Fibroblast of peridontal ligament (primary cell): ENCODE data around the gene SLC1A7.
A peak's percentile ranks its signal among the peaks of the same experiment; 100 is the strongest.
"Not testable (repeated sequence)": the region's sequence is repeated elsewhere in the genome, so short reads cannot be mapped to it uniquely, and the experiment has no call there.

Source experiments
- DNase-seq: peaks from one replicate; pipeline ENCODE4 v3.0.0-alpha.2; 2010; ENCODE audit errors: extremely low read depth

The SLC1A7 gene

DNA sequence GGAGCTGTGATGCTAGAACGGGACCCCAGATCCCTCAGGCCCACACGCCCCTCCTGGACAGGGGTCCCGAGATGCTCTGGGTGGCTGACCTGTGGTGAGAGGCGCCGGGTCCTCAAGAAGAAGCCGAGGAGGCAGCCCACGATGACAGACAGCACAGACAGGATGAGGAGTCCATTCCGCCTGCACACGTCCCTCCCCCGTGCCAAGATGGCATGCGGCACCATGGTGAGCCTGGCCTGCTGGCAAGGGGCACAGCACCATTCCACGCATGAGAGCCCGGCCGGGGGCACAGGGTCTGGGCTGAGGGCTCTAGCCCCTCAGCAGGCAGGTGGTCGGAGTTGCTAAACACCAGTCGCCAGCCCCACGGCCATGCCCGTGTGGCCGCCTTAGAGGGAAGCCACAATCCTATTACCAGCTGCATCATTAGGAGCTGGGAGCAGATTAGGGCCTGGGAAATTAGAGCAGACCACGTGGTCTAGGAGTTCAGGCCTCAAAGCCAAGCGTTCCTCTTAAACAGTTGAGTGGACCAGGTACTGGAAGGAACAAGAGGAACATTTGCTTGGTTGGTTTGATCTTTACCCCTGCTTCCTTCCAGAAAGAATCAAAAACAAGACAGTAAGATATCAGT is at the start of gene SLC1A7:
SLC1A7 (minus strand) TSS at position 413 of the 628 bp plus-strand sequence; CDS start at position 224, 189 bp downstream.
- DNase-seq = no peak

DNA sequence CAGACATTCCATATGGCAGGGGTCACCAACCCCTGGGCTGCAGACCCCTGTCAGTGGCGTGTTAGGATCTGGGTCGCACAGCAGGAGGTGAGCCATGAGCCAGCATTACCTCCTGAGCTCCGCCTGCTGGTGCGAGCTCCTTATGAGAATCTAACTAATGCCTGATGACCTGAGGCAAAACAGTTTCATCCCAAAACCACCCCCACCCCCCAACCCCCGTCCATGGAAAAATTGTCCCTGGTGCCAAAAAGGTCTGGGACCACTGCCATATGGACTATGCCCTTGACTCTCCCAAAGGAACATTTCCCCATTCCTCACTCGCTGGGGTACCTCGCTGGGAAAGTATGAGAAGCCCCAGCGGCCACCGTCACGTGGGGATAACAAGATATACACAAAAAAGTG is 47.8 kb upstream of the SLC1A7 start:
- no peak for DNase-seq

DNA sequence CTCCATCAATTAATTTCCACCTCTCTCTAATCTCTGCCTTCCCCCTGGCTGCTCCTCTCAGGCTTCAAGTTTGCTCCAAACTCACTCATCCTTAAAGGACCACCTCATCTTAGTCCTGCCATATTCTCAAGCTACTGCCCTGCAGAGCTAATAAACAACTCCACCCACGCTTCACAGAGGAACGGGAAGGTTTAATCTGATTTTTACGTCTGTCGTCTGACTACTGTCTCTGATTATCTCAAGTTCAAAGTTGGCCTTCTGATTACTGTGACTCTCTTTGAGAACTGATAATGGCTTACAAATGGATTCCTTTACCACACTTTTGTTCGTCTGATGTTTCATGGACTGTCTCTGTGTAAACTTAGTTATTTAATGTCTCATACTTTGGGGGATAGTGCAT is 46.6 kb upstream of the SLC1A7 start:
- DNase-seq = no peak

DNA sequence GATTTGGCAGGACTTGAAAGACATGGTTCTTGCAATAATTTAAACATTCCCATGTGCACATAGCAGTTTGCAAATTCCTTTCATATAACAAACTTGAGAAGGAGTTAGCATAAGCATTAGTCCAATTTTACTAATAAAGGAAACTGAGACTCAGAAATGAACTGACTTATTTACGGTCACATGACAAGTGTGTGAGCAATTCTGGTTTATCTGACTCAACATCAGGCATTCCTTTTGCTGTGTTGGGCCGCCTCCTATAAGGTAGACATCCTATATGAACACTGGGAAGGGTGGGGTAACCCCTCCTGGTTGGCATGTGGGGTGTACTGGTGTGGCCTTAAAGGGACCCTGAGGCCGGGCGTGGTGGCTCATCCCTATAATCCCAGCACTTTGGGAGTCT is 45.7 kb upstream of the SLC1A7 start:
- DNase-seq = no peak

DNA sequence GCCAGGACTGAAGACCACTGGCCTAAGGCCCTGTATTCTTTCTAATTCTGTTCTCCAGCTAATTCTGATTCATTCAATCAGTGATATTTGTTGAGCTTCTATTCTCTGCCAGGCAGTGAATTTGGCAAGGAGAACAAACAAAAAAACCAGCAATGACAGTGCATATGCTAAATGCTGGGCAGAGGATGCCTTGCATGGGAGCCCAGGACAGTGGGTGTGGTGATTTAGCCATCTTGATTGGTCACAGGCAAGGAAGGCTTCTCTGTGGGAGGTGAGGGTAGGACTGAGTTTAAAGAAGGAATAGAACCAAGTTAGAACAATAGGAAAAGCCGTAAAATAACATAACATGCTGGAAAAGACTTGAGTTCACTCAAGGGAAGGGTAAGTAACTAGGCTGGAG is 45.0 kb upstream of the SLC1A7 start:
- DNase-seq = no peak

DNA sequence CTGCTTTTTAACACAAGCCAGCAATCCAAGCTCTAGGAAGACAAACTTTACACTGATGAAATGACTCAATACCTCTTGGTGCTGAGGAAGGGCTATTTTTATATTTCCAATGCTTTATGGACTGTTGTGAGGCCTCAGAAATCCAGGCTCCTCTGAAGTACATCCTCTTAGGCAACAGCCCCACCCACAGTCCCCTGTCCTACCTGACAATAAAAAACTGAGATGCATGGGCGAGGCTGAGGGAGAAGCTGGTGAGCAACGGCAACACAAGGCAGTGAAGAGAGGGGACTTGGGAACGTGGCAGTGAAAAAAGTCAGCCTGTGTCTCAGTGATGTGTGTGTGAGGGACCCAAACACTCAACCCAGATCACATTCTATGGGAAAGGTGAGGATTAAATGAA is 44.1 kb upstream of the SLC1A7 start:
- no peak for DNase-seq

DNA sequence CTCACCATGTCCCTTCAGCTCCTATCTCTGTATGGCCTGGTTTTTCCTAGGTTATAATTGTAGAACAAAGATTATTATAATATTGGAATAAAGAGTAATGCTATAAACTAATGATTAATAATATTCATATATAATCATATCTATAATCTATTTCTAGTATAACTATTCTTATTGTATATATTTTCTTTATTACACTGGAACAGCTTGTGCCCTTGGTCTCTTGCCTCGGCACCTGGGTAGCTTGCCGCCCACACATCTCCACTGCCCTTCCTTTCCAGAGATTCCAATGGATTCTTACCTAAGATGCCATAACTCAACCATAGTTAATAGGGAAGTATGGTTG is 43.5 kb upstream of the SLC1A7 start:
- not testable (repeated sequence) for DNase-seq

DNA sequence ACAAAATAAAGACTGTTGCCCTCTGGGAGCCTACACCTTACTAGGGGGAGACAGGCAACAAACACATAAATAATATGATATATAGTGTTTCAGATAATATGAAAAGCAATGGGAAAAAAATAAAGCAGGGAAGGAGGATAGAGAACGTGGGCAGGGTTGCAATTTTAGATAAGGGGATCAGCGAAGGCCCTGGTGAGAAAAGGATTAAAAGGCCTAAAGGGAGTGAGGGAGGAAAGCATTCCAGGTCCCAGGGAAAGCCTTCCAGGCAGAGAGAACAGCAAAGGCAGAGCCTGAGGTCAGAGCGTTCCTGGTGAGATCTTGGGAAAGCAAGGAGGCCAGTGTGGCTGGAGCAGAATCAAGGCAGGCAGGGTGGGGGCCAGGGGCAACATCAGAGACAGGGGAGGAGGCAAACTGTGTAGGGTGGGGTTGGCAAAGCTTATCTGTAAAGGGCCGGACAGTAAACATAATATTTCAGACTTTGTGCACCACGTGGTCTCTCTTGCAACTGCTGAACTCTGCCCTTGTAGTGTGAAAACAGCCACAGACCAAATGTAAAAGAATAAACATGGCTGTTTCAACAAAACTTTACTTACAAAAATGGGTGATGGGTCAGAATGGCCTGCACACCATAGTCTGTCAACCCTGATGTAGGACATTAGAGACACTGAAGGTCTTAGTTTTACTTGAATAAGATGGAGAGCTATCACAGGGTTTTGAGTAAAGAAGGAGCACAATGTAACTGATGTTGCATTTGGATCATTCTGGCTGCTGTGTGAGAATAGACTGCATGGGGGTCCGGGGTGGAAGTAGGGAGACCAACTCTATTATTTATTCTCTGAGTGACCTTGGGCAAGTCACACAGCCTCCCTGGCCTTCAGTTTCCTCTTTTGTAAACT is 40.9 kb upstream of the SLC1A7 start:
- no peak for DNase-seq

DNA sequence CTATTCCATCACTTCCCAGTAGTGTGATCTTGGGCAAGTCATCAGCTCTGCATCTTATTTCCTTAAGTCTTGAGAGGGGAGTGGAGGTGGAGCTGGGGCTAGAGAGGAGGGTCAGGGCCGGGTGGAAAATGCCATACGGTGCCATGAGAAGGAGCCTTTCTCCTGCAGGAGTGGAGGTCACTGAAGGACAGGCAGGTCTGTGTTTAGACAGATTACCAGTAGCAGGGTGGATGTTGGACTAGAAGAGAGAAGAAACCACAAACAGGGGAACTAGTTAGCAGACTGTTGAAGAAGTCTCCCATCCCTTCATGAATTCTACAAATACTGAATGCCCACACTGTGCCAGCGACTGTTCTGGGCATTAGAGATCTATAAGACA is 40.3 kb upstream of the SLC1A7 start:
- no peak for DNase-seq

DNA sequence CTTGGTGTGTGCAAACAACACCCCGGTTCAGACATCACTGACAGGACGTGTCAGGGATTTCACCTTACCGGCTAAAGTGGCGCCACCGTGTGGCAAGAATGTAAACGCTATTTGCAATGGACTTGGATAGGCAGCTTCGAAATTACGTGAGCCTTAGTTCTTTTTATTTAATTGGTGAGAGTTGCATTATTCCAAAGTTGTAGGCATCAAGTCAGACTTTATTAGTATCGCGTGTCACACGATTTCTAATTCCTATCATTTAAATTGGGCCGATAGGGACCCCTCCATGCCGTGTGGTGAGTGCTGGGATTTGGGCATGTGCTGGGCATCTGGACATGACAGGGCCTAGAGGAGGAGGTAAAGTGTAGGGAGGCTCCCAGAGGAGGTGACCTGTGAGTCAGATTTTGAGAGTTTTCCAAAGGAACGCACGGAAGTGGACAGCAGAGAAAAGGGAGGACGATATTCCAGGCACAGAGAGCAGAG is 39.7 kb upstream of the SLC1A7 start:
- DNase-seq = peak; percentile 76

DNA sequence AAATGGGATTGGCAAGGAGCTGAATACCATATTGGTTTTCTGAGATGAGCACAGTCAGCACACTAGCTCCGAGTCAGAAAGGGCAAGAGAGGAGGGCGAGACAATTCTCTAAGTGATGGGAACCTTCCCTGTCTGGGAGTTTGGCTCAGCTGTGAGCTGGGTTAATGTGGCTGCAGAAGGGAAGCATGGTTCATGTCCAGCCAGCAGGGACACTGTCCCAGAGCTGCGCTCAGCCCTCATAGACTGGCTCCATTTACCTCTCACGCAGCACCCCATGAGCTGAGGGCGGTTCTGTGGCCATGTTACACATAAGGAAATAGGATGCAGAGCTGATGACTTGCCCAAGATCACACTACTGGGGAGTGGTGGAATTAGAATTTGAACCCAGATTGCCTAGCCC is 38.5 kb upstream of the SLC1A7 start:
- no peak for DNase-seq

DNA sequence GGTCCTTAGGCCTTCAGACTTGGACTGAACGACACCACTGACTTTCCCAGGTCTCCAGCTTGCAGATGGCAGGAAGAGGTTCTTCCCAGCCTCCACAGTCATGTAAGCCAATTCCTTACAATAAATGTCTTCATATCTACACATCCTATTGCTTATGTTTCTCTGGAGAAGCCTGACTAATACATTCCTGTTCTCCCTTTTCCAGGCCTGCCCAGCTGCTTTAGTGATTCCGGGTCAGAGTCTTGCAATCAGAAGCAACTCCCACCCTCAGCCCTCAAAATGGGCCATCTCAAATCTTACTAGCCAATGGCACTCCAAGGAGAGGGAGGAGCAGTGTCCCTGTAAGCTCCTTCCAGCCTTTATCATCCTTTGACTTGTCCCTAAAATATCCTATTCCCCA is 37.8 kb upstream of the SLC1A7 start:
- peak; percentile 68 for DNase-seq

DNA sequence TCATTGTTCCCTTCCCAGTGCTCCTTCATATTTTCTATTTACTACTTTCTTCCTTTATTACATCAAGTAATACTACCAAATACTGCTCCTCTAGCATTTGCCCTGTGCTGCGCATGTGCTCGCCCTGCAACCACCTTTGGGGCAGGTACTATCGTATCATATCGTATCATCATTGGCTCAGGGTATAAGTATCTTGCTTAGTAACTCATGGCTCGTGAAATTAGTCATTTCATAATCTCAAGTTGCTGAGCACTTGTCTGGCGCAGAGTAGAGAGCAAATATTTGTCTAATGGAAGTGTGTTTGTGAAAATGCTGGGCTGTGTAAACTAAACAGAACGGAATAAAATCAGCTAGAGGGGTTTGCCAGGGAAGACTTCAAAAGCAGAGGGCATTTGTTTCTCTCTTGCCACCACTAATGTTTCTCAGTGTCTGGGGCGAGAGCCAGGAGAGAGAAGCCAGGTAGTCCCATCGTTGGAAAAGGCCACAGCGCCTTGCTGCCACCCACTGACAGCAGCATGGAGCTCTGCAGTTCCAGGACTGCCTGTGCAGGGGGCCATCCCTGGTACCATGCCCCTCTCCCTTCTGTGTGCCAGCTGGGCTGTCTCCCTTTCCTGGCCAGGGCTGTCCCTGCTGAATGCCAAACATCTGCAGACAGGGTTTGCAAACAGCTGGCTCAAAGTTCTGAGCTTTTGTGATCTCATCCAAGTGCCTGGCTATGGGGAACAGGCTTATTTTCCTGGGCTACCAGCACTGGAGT is 34.2 kb upstream of the SLC1A7 start:
- DNase-seq = peak; percentile 35

DNA sequence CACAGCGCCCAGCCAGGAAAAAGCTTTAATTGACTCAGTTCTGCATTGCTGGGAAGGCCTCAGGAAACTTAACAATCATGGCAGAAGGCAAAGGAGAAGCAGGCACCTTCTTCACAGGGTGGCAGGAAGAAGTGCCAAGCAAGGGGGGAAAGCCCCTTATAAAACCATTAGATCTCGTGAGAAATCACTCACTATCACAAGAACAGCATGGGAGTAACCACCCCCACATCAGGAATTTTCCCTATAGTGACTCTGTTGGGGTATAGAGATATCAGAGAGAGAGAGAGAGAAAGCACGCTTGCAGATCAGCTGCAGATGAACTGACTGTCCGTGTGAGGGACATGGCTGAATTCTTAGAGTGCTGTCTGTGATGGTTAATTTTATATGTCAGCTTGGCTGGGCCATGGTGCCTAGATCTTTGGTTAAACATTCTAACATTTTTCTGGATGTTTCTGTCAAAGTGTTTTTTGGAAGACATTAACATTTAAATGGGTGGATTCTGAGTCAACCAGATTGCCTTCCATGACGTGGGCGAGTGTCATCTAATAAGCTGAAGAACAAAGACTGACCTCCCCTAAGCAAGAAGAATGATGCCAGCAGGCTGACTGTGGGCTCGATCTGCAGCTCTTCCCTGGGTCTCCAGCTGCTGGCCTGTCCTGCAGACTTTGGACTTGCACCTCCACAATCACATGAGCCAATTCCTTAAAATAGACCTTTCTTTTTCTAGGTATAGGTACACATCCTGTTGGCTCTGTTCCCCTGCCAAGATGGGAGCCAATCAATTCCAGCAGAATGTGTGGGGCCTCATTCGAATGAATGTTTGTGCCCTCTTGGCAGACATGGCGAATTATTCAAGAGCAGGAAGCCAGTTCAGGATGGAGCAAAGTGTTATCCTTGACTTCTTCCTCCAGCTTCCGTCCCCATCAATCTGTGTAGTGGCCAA is 32.8 kb upstream of the SLC1A7 start:
- peak; percentile 62 for DNase-seq

DNA sequence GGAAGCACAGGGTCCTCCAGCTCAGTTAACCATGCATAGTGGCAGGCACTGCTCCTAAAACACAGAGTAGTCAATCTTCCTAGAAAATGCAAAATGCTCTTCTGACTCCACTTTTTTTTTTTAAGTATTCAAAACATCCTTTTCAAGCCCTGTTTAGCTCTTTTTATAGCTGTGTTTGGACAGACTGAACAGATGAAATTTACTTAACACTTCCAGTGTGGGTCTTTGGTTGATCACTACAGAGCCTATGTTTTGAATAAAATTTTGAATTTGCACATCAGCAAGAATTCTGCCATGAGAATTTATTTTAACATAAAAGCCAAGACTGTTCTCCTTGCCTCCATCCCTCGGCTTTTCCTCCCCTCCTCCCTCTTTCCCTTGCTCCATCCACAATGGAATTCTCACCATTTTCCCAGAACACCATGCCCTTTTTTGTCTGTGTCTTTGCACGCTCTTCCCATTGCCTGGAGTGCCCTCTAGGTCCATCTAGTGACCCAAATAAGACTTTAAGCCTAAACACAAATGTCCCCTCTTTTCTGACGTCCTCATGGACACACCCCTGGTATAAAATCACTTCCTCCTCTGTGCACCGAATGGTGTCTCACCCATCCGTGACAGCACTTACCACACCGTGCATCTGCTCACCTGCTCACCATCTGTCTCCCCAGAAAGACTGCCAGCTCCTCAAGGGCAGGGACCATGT is 30.1 kb upstream of the SLC1A7 start:
- DNase-seq = peak; percentile 79

DNA sequence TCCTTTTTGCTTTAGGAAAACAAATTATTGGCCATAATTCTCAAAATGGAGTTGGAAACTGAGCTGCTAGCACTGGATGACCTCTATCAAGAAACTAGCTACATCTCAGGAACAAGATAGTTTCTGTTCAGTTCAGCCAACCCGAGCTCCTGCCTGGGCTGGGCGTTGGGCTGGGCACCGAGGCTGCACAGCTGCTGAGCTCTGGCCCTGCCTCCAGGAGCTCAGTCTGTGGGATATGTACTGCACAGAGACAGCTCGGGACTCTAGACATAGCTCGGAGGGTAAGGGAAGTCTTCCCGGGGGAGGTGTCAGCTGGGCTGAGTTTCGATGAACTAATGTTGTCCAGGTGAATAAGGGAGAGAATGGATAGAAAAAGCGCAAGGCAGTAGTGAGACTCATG is 24.5 kb upstream of the SLC1A7 start:
- DNase-seq = no peak

DNA sequence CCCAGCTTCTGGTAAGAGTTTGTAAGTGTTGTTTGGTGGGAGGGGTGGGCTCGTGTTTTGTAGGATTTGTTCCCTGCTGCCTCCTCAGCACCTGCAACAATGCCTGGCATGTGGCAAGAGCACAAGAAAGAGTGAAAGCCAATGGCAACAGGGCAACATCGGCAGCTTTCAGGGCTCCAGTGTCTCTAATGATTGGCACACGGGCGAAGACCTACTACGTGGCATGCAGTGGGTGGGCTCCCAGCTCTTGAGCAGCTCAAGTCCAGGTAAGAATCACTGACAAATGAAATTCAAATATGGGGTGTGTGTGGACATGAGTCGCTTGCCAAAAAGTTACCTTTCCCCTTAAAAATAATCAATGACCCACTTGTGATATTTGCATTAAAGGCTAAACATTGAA is 23.9 kb upstream of the SLC1A7 start:
- DNase-seq = no peak

DNA sequence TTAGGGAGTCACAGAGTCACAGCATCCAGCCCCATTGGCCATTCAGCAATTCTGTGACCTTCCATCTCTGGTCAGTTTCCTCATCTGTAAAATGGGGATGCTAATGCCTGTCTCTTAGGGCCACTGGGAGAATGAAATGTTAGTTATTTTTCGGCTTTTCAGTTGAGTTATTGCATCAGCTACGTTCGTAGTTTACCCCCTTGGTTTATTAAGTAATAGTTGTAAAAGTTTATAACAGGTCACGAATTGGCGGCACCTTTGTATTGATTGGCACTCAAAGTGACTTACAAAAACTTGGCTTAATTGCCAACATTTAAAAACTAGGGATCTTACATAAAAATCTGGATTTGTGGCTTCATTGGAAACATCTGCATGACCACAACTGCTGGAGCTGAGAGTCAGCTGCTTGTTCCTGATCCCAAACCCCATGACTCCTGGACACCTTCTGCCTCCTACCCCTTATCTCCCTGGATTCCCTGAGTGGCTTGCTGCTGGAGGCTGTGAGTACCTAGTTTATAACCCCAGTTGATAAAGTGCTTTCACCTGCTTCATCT is 23.0 kb upstream of the SLC1A7 start:
- peak; percentile 59 for DNase-seq

DNA sequence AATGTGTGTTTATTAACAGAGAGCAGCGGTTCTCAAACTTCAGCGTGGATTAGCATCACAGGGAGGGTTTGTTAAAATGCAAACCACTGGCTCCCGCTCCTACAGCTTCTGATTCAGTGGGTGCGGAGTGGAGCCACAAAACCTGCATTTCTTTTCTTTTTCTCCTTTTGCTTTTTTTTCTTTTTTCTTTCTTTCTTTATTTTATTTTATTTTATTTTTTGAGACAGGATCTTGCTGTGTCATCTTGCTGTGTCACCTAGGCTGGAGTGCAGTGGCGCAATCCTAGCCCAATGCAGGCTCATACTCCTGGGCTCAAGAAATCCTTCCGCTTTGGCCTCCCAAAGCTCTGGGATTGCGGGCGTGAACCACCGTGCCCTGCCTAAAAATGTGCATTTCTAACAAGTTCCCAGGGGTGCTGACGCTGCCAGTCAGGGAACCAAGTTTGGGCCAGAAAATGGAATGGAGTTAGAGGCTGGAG is 20.9 kb upstream of the SLC1A7 start:
- no peak for DNase-seq

DNA sequence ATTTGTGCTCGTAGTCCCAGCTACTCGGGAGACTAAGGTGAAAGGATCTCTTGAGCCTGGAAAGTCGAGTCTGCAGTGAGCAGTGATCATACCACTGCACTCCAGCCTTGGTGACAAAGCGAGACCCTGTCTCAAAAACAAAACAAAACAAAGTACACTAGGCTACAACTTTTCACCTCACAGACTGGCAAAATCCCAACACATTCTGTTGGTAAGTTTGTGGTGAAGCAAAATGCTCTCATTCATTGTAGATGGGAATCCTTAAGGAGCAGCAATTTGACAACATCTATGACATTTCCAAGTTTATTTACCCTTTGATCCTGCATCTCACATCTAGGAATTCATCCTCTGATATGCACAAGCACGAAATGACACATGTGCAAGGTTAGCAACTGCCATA is 20.2 kb upstream of the SLC1A7 start:
- no peak for DNase-seq
